OCI-LY7 (cell line): ENCODE results near the gene CACNG5.

Source experiments
- CTCF ChIP-seq: fragments of 200-600 bp; sonication (generic); conservative IDR thresholded peaks from 2 replicates; pipeline ENCODE4 v1.5.1; 2014; ENCODE audit warnings: mild to moderate bottlenecking, antibody characterized with exemption, low read length, moderate library complexity, mixed read lengths
- EZH2phosphoT487 ChIP-seq: fragments of 200-600 bp; sonication (generic); IDR thresholded peaks from 2 replicates; pipeline ENCODE4 v1.6.1; 2018; ENCODE audit warnings: low read depth, borderline replicate concordance, mild to moderate bottlenecking, mixed run types, antibody characterized with exemption, low read length, moderate library complexity, mixed read lengths

- no peak for TF ChIP-seq CTCF
- TF ChIP-seq EZH2phosphoT487: no peak
Observed at GRCh38 chr17:66819466-66819865, 15.5 kb upstream of the CACNG5 start.
